IMR-90 (cell line): ENCODE measurements around the gene KIF16B. TPM values are rescaled to one million over a fixed set of nuclear protein-coding genes. Genes with fewer than 3 reads are reported as not detected.

ENCODE experiments used
- ATAC-seq: fragments of 200-7000 bp; cut with Tn5 transposase; 2 replicates; pipeline ENCODE4 v1.9.1; 2020; ENCODE audit warnings: low read depth, mild to moderate bottlenecking, moderate library complexity
- BruUV-seq: library from RNA; stranded (reverse); fragments of 400-500 nt; replicated peaks from 2 replicates; lab custom pipeline; 2021; lab: Mats Ljungman, UMichigan
- CTCF ChIA-PET: fragments of 300-600 bp; formaldehyde crosslinking; extraction: SDS; loops from one replicate; lab custom pipeline; 2021; ENCODE audit warnings: antibody characterized with exemption; lab: Yijun Ruan, JAX
- POLR2A ChIA-PET: fragments of 300-600 bp; sonication (Branson Sonifier 250); formaldehyde crosslinking; loops from one replicate; lab custom pipeline; 2022; ENCODE audit warnings: antibody characterized with exemption; ENCODE audit not compliant: unreplicated experiment; lab: Charles Lee
- DNase-seq: peaks from one replicate; pipeline ENCODE4 v3.0.0; 2013
- H2AFZ ChIP-seq: replicated peaks from 2 replicates; pipeline ENCODE3; 2013; ENCODE audit warnings: low read length, mild to moderate bottlenecking; ENCODE audit not compliant: poor library complexity
- H2AK5ac ChIP-seq: 2 replicates; pipeline ENCODE4 v1.6.1; 2013; ENCODE audit warnings: low read depth, low read length, inconsistent platforms
- H2AK9ac ChIP-seq: replicated peaks from 2 replicates; pipeline ENCODE3; 2013; ENCODE audit warnings: mild to moderate bottlenecking, low read depth, low read length, moderate library complexity; ENCODE audit not compliant: poor library complexity
- H2BK120ac ChIP-seq: 2 replicates; pipeline ENCODE4 v1.6.1; 2013; ENCODE audit warnings: low read depth, low read length, inconsistent platforms
- H2BK15ac ChIP-seq: 3 replicates; pipeline ENCODE4 v1.6.1; 2013; ENCODE audit warnings: low read depth, low read length, inconsistent platforms
- H2BK20ac ChIP-seq: 2 replicates; pipeline ENCODE4 v1.6.1; 2013; ENCODE audit warnings: low read depth, mild to moderate bottlenecking, inconsistent platforms, low read length, moderate library complexity
- H2BK5ac ChIP-seq: 2 replicates; pipeline ENCODE4 v1.6.1; 2013; ENCODE audit warnings: mild to moderate bottlenecking, low read depth, low read length, inconsistent platforms; ENCODE audit not compliant: poor library complexity, severe bottlenecking
- H3K14ac ChIP-seq: replicated peaks from 2 replicates; pipeline ENCODE4 v1.6.1; 2013; ENCODE audit warnings: low read depth, low read length, inconsistent platforms
- H3K18ac ChIP-seq: 2 replicates; pipeline ENCODE4 v1.6.1; 2013; ENCODE audit warnings: low read depth, low read length, control low read depth
- H3K23ac ChIP-seq: 2 replicates; pipeline ENCODE4 v1.6.1; 2013; ENCODE audit warnings: low read depth, low read length, inconsistent platforms
- H3K27ac ChIP-seq: 2 replicates; pipeline ENCODE4 v1.5.1; 2013; ENCODE audit warnings: mild to moderate bottlenecking, control low read depth, low read length; ENCODE audit not compliant: insufficient read depth
- H3K27me3 ChIP-seq: 2 replicates; pipeline ENCODE4 v1.6.1; 2013; ENCODE audit warnings: low read length; ENCODE audit not compliant: control insufficient read depth, insufficient read depth
- H3K36me3 ChIP-seq: 2 replicates; pipeline ENCODE4 v1.6.1; 2013; ENCODE audit warnings: low read length, mixed read lengths; ENCODE audit not compliant: control insufficient read depth, insufficient read depth
- H3K4ac ChIP-seq: 2 replicates; pipeline ENCODE4 v1.6.1; 2013; ENCODE audit warnings: low read depth, low read length, inconsistent platforms
- H3K4me1 ChIP-seq: 2 replicates; pipeline ENCODE4 v1.6.1; 2013; ENCODE audit warnings: low read length, mixed read lengths; ENCODE audit not compliant: control insufficient read depth, insufficient read depth
- H3K4me2 ChIP-seq: 2 replicates; pipeline ENCODE4 v1.6.1; 2013; ENCODE audit warnings: low read depth, mild to moderate bottlenecking, control low read depth, low read length, moderate library complexity
- H3K4me3 ChIP-seq: 2 replicates; pipeline ENCODE4 v1.5.1; 2013; ENCODE audit warnings: low read depth, mild to moderate bottlenecking, control low read depth, low read length, moderate library complexity; ENCODE audit not compliant: insufficient read depth
- H3K56ac ChIP-seq: 2 replicates; pipeline ENCODE4 v1.6.1; 2013; ENCODE audit warnings: low read length, inconsistent platforms; ENCODE audit not compliant: insufficient read depth; ENCODE audit errors: extremely low read depth
- H3K79me1 ChIP-seq, 2 experiments: 2 replicates each; pipeline ENCODE4 v1.6.1; 2013; ENCODE audit warnings: low read length in 2 of 2, inconsistent platforms in 1 of 2, low read depth in 1 of 2
- H3K9ac ChIP-seq: 2 replicates; pipeline ENCODE4 v1.6.1; 2013; ENCODE audit warnings: low read depth, low read length, control low read depth
- H3K9me1 ChIP-seq: 2 replicates; pipeline ENCODE4 v1.6.1; 2013; ENCODE audit warnings: low read length, inconsistent platforms; ENCODE audit not compliant: insufficient read depth
- H3K9me3 ChIP-seq: 2 replicates; pipeline ENCODE4 v1.6.1; 2013; ENCODE audit warnings: low read length; ENCODE audit not compliant: control insufficient read depth, insufficient read depth
- H4K20me1 ChIP-seq: 2 replicates; pipeline ENCODE4 v1.6.1; 2013; ENCODE audit warnings: low read length, inconsistent platforms; ENCODE audit not compliant: insufficient read depth
- H4K5ac ChIP-seq: 2 replicates; pipeline ENCODE4 v1.6.1; 2013; ENCODE audit warnings: mild to moderate bottlenecking, low read depth, low read length, control low read depth
- H4K8ac ChIP-seq, 2 experiments: 2 replicates each; pipeline ENCODE4 v1.6.1; 2013; ENCODE audit warnings: low read depth in 2 of 2, low read length in 2 of 2, control low read depth in 1 of 2, inconsistent platforms in 1 of 2
- H4K91ac ChIP-seq: 2 replicates; pipeline ENCODE4 v1.6.1; 2013; ENCODE audit warnings: low read depth, low read length, inconsistent platforms; ENCODE audit not compliant: insufficient read depth
- BHLHE40 ChIP-seq: fragments of 150-350 bp; IDR thresholded peaks from 2 replicates; pipeline ENCODE4 v1.6.1; 2016; ENCODE audit warnings: mild to moderate bottlenecking, low read depth, low read length
- CEBPB ChIP-seq: IDR thresholded peaks from 2 replicates; pipeline ENCODE4 v1.6.1; 2012; ENCODE audit warnings: low read depth, low read length, improper control_type of control experiment
- CHD1 ChIP-seq: IDR thresholded peaks from 2 replicates; pipeline ENCODE4 v1.6.1; 2012; ENCODE audit warnings: low read depth, low read length, improper control_type of control experiment
- FOS ChIP-seq: fragments of 150-350 bp; IDR thresholded peaks from 2 replicates; pipeline ENCODE4 v1.6.1; 2016; ENCODE audit warnings: low read depth, low read length
- MAFK ChIP-seq: IDR thresholded peaks from 2 replicates; pipeline ENCODE4 v1.6.1; 2012; ENCODE audit warnings: low read depth, low read length, improper control_type of control experiment
- MAZ ChIP-seq: IDR thresholded peaks from 2 replicates; pipeline ENCODE4 v1.6.1; 2012; ENCODE audit warnings: low read depth, mild to moderate bottlenecking, low read length, improper control_type of control experiment, moderate library complexity, borderline replicate concordance
- MXI1 ChIP-seq: IDR thresholded peaks from 2 replicates; pipeline ENCODE4 v1.6.1; 2012; ENCODE audit warnings: low read depth, mild to moderate bottlenecking, low read length, moderate library complexity, borderline replicate concordance
- NFE2L2 ChIP-seq: fragments of 150-350 bp; IDR thresholded peaks from 2 replicates; pipeline ENCODE4 v1.6.1; 2016; ENCODE audit warnings: low read depth, mild to moderate bottlenecking, low read length
- POLR2A ChIP-seq: IDR thresholded peaks from 2 replicates; pipeline ENCODE4 v1.6.1; 2012; ENCODE audit warnings: mild to moderate bottlenecking, low read depth, low read length
- RAD21 ChIP-seq: IDR thresholded peaks from 2 replicates; pipeline ENCODE4 v1.6.1; 2012; ENCODE audit warnings: low read length, improper control_type of control experiment
- RCOR1 ChIP-seq: IDR thresholded peaks from 2 replicates; pipeline ENCODE4 v1.6.1; 2012; ENCODE audit warnings: mild to moderate bottlenecking, low read length, improper control_type of control experiment; ENCODE audit not compliant: insufficient replicate concordance
- RFX5 ChIP-seq: IDR thresholded peaks from 2 replicates; pipeline ENCODE4 v1.8.0; 2012; ENCODE audit warnings: low read depth, mild to moderate bottlenecking, low read length, moderate library complexity
- SMC3 ChIP-seq: fragments of 150-350 bp; IDR thresholded peaks from 2 replicates; pipeline ENCODE4 v1.6.1; 2016; ENCODE audit warnings: low read depth, mild to moderate bottlenecking, antibody characterized with exemption, low read length, moderate library complexity
- WGBS, 2 experiments: methylation state at CpG; one replicate each; pipeline versions ENCODE4 v1.1.5 to v1.1.7; 2013; ENCODE audit warnings: missing lambda C conversion rate in 2 of 2; ENCODE audit not compliant: insufficient read length in 1 of 2; ENCODE audit errors: extremely low coverage in 2 of 2; 5-methylcytosine and 5-hydroxymethylcytosine counted together
- dilution Hi-C: fragments of 300-500 bp; cut with HindIII; formaldehyde crosslinking; loops from one replicate; pipeline ENCODE4 v1.14.3; 2018; ENCODE audit warnings: low sequenced_read_pairs; ENCODE audit not compliant: unreplicated experiment
- in situ Hi-C: fragments of 300-500 bp; cut with MboI; formaldehyde crosslinking; loops from 3 replicates; pipeline ENCODE4 v1.14.3; 2019; ENCODE audit warnings: low sequenced_read_pairs, inconsistent platforms, mixed read lengths
- intact Hi-C: fragments of 100-400 bp; cut with micrococcal nuclease; formaldehyde crosslinking; loops from 2 replicates; pipeline ENCODE4 v1.10.0; 2022
- polyA plus RNA-seq, 3 experiments: library from polyadenylated mRNA; depleted of rRNA; stranded (reverse); fragments of >200 nt; gene quantifications; 2 replicates each; pipeline ENCODE4 v1.2.3, GENCODE V29; 2012; ENCODE audit warnings: low replicate concordance in 1 of 3
- total RNA-seq: library from RNA; depleted of rRNA; stranded (reverse); fragments of >200 nt; gene quantifications from 2 replicates; pipeline ENCODE4 v1.2.3, GENCODE V29; 2012
- TF ChIP-seq, protein P1 (sequence below): fragments of 150-350 bp; IDR thresholded peaks from 2 replicates; pipeline ENCODE4 v1.6.1; 2016; ENCODE audit warnings: low read depth, mild to moderate bottlenecking, low read length, moderate library complexity, borderline replicate concordance
- TF ChIP-seq, protein P2 (sequence below): conservative IDR thresholded peaks from 2 replicates; pipeline ENCODE4 v1.5.1; 2012; ENCODE audit warnings: mild to moderate bottlenecking, low read depth, low read length, improper control_type of control experiment
- TF ChIP-seq, protein P3 (sequence below): fragments of 150-350 bp; IDR thresholded peaks from 2 replicates; pipeline ENCODE4 v1.6.1; 2017; ENCODE audit warnings: mild to moderate bottlenecking, antibody characterized with exemption, low read length, low read depth

The KIF16B gene
- total and polyA plus RNA-seq, 2 of the 4 experiments (the other 2 are of a cell fraction) = 4.7 to 10.0 TPM

DNA sequence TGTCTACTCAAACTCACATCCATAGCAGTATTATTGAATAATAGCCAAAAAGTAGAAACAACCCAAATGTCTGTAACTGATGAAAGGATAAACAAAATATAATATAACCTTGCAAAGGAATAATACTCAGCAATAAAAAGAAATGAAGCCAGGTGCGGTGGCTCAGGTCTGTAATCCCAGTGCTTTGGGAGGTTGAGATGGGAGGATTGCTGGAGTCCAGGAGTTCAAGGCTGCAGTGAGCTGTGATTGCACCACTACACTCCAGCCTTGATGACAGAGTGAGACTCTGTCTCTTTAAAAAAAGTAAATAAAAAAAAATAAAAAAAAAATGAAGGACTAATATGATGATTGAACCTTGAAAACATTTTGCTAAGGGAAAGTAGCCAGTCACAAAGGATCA is 22.1 kb upstream of the KIF16B start:
- Histone ChIP-seq H3K4ac (no peak overlapping the region), H3K27ac (no peak overlapping the region), H2BK5ac (no peak overlapping the region), H2BK15ac (no peak overlapping the region), H2AFZ (no peak overlapping the region), H2AK9ac (no peak overlapping the region), H3K23ac (no peak overlapping the region), H3K9me3 (no peaks in the 10 kb centered on the region), H3K4me1 (no peaks in the 10 kb centered on the region), H3K27me3 (peaks cover 7% of the 10 kb centered on the region), H4K20me1 (no peaks in the 10 kb centered on the region), H4K8ac (no peak overlapping the region), H3K18ac (no peak overlapping the region), H4K91ac (no peak overlapping the region), H2BK20ac (no peak overlapping the region), H3K14ac (no peak overlapping the region), H3K79me1 (no peaks in the 10 kb centered on the region), H3K4me2 (no peak overlapping the region), H3K56ac (no peak overlapping the region), H4K5ac (no peak overlapping the region), H3K36me3 (no peaks in the 10 kb centered on the region), H3K9me1 (no peaks in the 10 kb centered on the region), H3K9ac (no peak overlapping the region), H3K4me3 (no peak overlapping the region), H2BK120ac (no peak overlapping the region), H2AK5ac (no peak overlapping the region)
- no TSS peak for BruUV-seq
- intact Hi-C loops (no loop called here), in situ Hi-C loops (no loop called here), dilution Hi-C loops (no loop called here)
- ATAC-seq (no peak), DNase-seq (no peak)
- TF ChIP-seq, protein P1, sequence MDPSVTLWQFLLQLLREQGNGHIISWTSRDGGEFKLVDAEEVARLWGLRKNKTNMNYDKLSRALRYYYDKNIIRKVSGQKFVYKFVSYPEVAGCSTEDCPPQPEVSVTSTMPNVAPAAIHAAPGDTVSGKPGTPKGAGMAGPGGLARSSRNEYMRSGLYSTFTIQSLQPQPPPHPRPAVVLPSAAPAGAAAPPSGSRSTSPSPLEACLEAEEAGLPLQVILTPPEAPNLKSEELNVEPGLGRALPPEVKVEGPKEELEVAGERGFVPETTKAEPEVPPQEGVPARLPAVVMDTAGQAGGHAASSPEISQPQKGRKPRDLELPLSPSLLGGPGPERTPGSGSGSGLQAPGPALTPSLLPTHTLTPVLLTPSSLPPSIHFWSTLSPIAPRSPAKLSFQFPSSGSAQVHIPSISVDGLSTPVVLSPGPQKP = no peak
- TF ChIP-seq SMC3 (no peak), MXI1 (no peak), RCOR1 (no peak), RFX5 (no peak), NFE2L2 (no peak), BHLHE40 (no peak), FOS (no peak), CEBPB (no peak), MAZ (no peak), MAFK (no peak), POLR2A (no peak), RAD21 (no peak), CHD1 (no peak)
- TF ChIP-seq, protein P2, sequence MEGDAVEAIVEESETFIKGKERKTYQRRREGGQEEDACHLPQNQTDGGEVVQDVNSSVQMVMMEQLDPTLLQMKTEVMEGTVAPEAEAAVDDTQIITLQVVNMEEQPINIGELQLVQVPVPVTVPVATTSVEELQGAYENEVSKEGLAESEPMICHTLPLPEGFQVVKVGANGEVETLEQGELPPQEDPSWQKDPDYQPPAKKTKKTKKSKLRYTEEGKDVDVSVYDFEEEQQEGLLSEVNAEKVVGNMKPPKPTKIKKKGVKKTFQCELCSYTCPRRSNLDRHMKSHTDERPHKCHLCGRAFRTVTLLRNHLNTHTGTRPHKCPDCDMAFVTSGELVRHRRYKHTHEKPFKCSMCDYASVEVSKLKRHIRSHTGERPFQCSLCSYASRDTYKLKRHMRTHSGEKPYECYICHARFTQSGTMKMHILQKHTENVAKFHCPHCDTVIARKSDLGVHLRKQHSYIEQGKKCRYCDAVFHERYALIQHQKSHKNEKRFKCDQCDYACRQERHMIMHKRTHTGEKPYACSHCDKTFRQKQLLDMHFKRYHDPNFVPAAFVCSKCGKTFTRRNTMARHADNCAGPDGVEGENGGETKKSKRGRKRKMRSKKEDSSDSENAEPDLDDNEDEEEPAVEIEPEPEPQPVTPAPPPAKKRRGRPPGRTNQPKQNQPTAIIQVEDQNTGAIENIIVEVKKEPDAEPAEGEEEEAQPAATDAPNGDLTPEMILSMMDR = no peak
- TF ChIP-seq, protein P3, sequence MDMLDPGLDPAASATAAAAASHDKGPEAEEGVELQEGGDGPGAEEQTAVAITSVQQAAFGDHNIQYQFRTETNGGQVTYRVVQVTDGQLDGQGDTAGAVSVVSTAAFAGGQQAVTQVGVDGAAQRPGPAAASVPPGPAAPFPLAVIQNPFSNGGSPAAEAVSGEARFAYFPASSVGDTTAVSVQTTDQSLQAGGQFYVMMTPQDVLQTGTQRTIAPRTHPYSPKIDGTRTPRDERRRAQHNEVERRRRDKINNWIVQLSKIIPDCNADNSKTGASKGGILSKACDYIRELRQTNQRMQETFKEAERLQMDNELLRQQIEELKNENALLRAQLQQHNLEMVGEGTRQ = no peak
- CTCF ChIA-PET = no interaction called here
- WGBS, 2 experiments = no CpG with 5 or more reads among the region's 1 CpG
- POLR2A ChIA-PET = no interaction called here
